OCI-LY1 (cell line): ENCODE data around the gene FHIP1B.

ENCODE experiments used
- H2AFZ ChIP-seq: fragments of 200-600 bp; sonication (generic), shearing (Covaris generic); 2 replicates; pipeline ENCODE4 v1.6.0; 2014; ENCODE audit warnings: antibody characterized with exemption, mild to moderate bottlenecking, low read length
- H3F3A ChIP-seq: fragments of 200-600 bp; sonication (generic), shearing (Covaris generic); 2 replicates; pipeline ENCODE4 v1.6.0; 2014; ENCODE audit warnings: mild to moderate bottlenecking, antibody characterized with exemption, low read length, moderate library complexity; ENCODE audit not compliant: insufficient read depth
- H3K27ac ChIP-seq: fragments of 200-600 bp; sonication (generic); 2 replicates; pipeline ENCODE4 v1.5.1; 2014; ENCODE audit warnings: low read length, mixed run types, mild to moderate bottlenecking, low read depth; ENCODE audit not compliant: poor library complexity, severe bottlenecking
- H3K27me3 ChIP-seq: fragments of 200-600 bp; sonication (generic); 2 replicates; pipeline ENCODE4 v1.6.0; 2014; ENCODE audit warnings: antibody characterized with exemption, mild to moderate bottlenecking, low read length, moderate library complexity; ENCODE audit not compliant: insufficient read depth
- H3K36me3 ChIP-seq: fragments of 200-600 bp; sonication (generic); 2 replicates; pipeline ENCODE4 v1.6.1; 2014; ENCODE audit warnings: mild to moderate bottlenecking, antibody characterized with exemption, low read length, moderate library complexity, mixed read lengths; ENCODE audit not compliant: insufficient read depth
- H3K4me1 ChIP-seq: fragments of 200-600 bp; sonication (generic); 2 replicates; pipeline ENCODE4 v1.5.1; 2014; ENCODE audit warnings: mild to moderate bottlenecking, low read length, moderate library complexity; ENCODE audit not compliant: insufficient read depth, severe bottlenecking
- H3K4me2 ChIP-seq: fragments of 200-600 bp; sonication (generic), shearing (Covaris generic); 2 replicates; pipeline ENCODE4 v1.6.1; 2014; ENCODE audit warnings: low read length
- H3K4me3 ChIP-seq: fragments of 200-600 bp; sonication (generic); 2 replicates; pipeline ENCODE4 v1.5.1; 2014; ENCODE audit warnings: low read length, low read depth, mild to moderate bottlenecking, mixed read lengths; ENCODE audit not compliant: poor library complexity, severe bottlenecking
- H3K79me2 ChIP-seq: fragments of 200-600 bp; shearing (Covaris generic); 2 replicates; pipeline ENCODE4 v1.6.1; 2016; ENCODE audit warnings: mixed run types, low read length, mixed read lengths; ENCODE audit not compliant: insufficient read depth
- H3K9ac ChIP-seq: fragments of 200-600 bp; sonication (generic), shearing (Covaris generic); 2 replicates; pipeline ENCODE4 v1.6.1; 2014; ENCODE audit warnings: mild to moderate bottlenecking, low read length, mixed read lengths
- H3K9me2 ChIP-seq: fragments of 200-600 bp; sonication (generic), shearing (Covaris generic); 2 replicates; pipeline ENCODE4 v1.6.1; 2014; ENCODE audit warnings: low read depth, mild to moderate bottlenecking, low read length, mixed read lengths
- H3K9me3 ChIP-seq: fragments of 200-600 bp; shearing (Covaris generic); 2 replicates; pipeline ENCODE4 v1.6.1; 2014; ENCODE audit warnings: low read length, mixed read lengths
- H4K20me1 ChIP-seq: fragments of 200-600 bp; sonication (generic), shearing (Covaris generic); 2 replicates; pipeline ENCODE4 v1.6.0; 2016; ENCODE audit warnings: mild to moderate bottlenecking, low read length; ENCODE audit not compliant: insufficient read depth
- CTCF ChIP-seq: fragments of 200-600 bp; sonication (generic), shearing (Covaris generic); IDR thresholded peaks from 2 replicates; pipeline ENCODE4 v1.5.1; 2017; ENCODE audit warnings: mild to moderate bottlenecking, antibody characterized with exemption, low read length, moderate library complexity, mixed read lengths
- EZH2 ChIP-seq: fragments of 200-600 bp; sonication (generic), shearing (Covaris generic); IDR thresholded peaks from 2 replicates; pipeline ENCODE4 v1.8.0; 2017; ENCODE audit warnings: borderline replicate concordance, mixed run types, mild to moderate bottlenecking, antibody characterized with exemption, low read length, moderate library complexity, mixed read lengths

FHIP1B gene

GRCh38 chr11:6225024-6225423 lies 9.4 kb downstream of the FHIP1B start:
- peaks cover 2% of the 10 kb centered on the region for H3K4me1 ChIP-seq
- peaks cover 30% of the 10 kb centered on the region for H3K36me3 ChIP-seq
- no peak overlapping the region for H3K4me2 ChIP-seq
- H3K9ac ChIP-seq = no peak overlapping the region
- H3K27ac ChIP-seq = no peak overlapping the region
- no peaks in the 10 kb centered on the region for H3K9me2 ChIP-seq
- no peak overlapping the region for H2AFZ ChIP-seq
- TF ChIP-seq EZH2 = no peak
- no peak for TF ChIP-seq CTCF
- no peaks in the 10 kb centered on the region for H3F3A ChIP-seq
- H3K79me2 ChIP-seq = peaks cover 6% of the 10 kb centered on the region; the same call in 1 of the 2 replicates
- no peaks in the 10 kb centered on the region for H3K27me3 ChIP-seq
- H3K4me3 ChIP-seq = no peak overlapping the region
- H3K9me3 ChIP-seq = no peaks in the 10 kb centered on the region
- H4K20me1 ChIP-seq = no peaks in the 10 kb centered on the region

- Histone ChIP-seq H3K9me3 (no peaks in the 10 kb centered on the region), H3K4me2 (no peak overlapping the region), H3K4me3 (no peak overlapping the region), H3K79me2 (peaks cover 4% of the 10 kb centered on the region; the same call in 1 of the 2 replicates), H3K36me3 (peaks cover 36% of the 10 kb centered on the region), H3K9me2 (no peaks in the 10 kb centered on the region), H4K20me1 (no peaks in the 10 kb centered on the region), H3K9ac (no peak overlapping the region), H3K27me3 (no peaks in the 10 kb centered on the region), H3F3A (no peaks in the 10 kb centered on the region), H3K4me1 (no peaks in the 10 kb centered on the region), H3K27ac (no peak overlapping the region), H2AFZ (no peak overlapping the region)
- TF ChIP-seq EZH2 = no peak
- no peak for TF ChIP-seq CTCF
Observed at GRCh38 chr11:6224421-6224820, 10.0 kb downstream of the FHIP1B start.

GRCh38 chr11:6223854-6224253 lies 10.6 kb downstream of the FHIP1B start:
- Histone ChIP-seq H3K9me2 (no peaks in the 10 kb centered on the region), H3K79me2 (no peaks in the 10 kb centered on the region), H3F3A (no peaks in the 10 kb centered on the region), H3K9me3 (no peaks in the 10 kb centered on the region), H3K4me2 (no peak overlapping the region), H2AFZ (no peak overlapping the region), H3K9ac (no peak overlapping the region), H3K4me3 (no peak overlapping the region), H3K36me3 (peaks cover 41% of the 10 kb centered on the region), H4K20me1 (no peaks in the 10 kb centered on the region), H3K4me1 (no peaks in the 10 kb centered on the region), H3K27ac (no peak overlapping the region), H3K27me3 (no peaks in the 10 kb centered on the region)
- no peak for TF ChIP-seq EZH2
- TF ChIP-seq CTCF = no peak
